GM21786 (cell line): ENCODE results near the gene LAMP5.

ENCODE experiments used
- ATAC-seq: cut with Tn5 transposase; IDR thresholded peaks from one replicate; pipeline ENCODE4 v1.9.1; 2021; ENCODE audit not compliant: unreplicated experiment

Gene LAMP5, protein sequence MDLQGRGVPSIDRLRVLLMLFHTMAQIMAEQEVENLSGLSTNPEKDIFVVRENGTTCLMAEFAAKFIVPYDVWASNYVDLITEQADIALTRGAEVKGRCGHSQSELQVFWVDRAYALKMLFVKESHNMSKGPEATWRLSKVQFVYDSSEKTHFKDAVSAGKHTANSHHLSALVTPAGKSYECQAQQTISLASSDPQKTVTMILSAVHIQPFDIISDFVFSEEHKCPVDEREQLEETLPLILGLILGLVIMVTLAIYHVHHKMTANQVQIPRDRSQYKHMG

DNA sequence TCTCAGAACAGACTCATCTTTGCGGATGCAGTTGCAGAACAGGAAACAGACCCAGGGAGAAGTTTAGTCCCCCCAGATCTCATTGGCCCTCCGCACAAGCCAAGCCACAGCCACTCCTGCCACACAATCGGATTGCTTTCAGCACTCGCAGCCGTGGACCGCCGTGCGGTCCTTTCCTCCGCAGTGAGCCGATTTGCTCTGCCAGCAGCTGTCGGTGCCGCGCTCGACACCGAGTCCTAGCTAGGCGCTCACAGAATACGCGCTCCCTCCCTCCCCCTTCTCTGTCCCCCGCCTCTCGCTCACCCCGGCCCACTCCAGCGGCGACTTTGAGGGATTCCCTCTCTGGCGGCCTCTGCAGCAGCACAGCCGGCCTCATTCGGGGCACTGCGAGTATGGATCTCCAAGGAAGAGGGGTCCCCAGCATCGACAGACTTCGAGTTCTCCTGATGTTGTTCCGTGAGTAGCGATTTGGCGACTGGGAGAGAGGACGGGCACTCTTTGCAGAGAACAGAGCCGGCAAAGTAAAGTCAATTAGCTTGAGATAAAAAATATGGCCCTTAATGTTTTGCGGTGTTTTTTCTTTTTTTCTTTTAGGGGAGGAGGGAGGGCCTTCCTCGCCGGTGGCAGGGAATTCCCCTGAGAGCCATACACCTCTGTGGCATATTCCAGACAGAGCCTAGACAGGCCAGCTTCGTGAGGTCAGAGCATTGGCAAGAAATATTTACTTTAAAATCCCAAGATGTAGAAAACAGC lies at the start of gene LAMP5:
LAMP5 (plus strand) TSS at position 130 of the 753 bp plus-strand sequence; CDS start at position 393, 263 bp downstream.
- no peak for ATAC-seq

DNA sequence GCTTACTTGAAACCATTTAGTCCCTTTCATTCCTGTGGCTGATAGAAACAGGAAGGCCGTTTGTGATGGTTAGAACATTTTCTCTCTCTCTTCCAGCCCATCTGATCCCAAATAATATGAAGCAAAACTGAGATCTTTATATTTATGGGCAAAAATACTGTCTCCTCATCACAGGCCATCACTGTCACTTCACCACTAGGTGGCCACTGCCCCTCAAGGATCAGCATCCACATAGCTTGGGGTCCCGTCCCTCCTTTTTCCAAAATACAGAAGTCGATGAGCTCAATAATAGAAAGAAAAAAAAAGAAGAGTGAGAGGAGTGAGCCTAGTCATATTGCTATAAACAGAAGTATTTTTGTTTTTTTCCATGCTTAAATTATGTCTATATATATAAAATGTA lies 46.4 kb upstream of the LAMP5 start:
- ATAC-seq = no peak

DNA sequence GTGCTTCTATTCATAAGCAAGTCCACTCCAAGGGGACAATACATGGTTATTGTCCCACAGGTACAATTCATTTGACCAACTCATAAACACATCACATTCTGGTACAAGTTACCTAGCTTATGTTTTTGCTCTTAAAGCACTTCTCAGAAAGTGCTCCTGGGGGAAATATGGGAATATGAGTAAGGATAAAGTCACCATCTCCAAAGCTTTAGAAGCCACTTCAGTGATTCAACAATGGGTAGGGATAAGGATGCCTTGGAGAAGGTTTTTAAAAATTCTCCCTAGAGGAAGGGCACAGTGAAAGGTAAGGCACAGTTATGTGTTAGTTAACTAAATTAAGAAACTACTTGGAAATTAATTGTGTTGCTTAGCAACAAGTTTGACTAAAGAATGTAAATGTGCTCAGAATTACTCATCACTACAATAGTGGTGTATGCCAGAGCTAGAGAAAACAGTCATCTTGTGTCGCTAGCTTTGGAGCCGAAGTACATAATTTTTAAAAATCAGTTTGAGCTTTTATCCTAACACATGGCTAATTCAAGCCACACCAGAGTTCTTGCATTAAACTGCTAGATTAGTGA lies 39.5 kb upstream of the LAMP5 start:
- no peak for ATAC-seq

DNA sequence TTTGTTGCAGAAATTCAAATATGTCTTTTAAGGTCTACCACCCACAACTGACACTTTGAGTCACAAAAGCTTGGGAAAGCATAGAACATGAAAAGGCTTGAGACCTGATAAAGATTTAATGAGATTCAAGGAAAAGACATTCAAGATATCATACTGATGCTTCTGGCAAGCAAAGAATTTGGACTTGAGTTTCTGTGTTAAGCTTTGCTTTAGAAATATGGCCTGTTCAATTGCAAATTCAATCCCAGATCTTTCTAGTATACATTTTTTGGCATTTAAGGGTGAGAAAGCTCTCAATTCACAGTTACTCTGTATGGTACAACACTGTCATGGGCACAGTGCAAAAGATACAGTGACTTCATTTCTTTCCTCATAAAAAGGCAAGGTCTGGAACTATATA lies 38.9 kb upstream of the LAMP5 start:
- no peak for ATAC-seq

DNA sequence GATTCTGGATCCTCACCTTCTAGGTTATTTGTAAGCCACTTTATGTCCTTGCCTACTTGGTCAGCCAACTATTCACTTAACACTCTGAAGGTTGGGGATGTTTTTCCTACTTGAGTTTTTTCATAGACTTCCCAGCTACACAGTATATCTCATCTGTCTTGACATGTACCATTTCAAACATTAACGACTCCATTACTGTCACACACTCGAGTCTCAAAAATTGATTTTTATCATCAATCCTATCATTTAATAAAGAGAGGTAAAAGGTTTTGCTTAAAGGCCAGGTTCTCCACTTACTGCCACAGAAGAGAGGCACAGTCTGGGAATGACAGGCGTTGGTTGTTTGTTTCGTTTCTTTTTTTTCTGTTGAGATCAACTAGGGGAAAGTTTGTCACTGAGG lies 38.2 kb upstream of the LAMP5 start:
- ATAC-seq = no peak

DNA sequence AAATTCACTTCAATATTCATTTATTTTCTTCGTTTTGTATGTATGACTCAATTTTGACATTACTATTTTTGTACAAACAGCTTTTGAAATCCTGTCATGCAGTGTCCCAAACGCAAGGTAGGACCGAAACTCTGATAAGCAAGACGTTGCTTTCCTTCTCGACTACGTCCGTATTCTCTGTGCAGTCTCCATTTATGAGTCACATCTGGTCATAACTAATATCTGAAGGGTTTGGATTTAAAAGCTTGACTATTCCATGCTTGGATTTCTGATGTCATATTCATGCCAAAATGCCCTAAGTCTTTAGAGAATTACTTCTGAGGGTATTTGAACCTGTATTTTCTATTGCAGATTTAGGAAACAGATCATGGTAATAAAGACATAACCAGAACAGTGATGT lies 37.8 kb upstream of the LAMP5 start:
- no peak for ATAC-seq

DNA sequence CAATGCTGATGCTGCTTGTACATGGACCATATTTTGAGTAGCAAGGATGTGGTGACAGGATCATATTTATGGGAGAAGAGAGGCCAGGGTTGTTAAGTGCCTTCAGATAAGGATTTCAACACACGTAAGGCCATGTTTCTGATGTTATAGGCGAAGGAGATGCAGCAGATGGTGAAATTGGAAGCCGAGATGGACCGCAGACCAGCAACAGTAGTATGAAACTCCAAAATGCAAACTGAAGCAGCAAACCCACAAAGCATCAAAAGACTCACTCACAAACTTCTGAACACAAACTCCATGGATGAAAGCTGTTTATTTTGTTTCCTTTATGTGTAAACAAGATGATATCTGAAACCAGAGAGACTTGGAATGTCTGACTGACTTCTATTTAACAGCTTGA lies 35.6 kb upstream of the LAMP5 start:
- no peak for ATAC-seq

DNA sequence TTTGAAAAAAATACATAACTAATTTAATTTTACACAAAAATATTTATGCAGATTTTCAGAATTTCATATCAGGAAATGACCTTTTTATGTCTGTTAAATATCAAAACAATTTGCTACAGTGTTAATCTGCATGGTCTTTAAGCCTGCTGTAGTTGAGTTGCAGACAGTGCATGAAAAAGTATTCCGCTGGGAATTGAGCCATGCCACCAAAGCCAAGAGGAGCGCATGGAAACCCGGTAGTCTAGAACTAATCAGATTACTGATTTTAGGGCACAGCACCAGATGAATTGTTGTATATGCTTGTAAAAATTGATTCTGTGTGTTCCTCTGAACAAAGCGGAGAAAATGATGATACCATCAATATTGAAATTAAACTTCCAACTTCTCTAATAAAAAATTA lies 34.3 kb upstream of the LAMP5 start:
- no peak for ATAC-seq

DNA sequence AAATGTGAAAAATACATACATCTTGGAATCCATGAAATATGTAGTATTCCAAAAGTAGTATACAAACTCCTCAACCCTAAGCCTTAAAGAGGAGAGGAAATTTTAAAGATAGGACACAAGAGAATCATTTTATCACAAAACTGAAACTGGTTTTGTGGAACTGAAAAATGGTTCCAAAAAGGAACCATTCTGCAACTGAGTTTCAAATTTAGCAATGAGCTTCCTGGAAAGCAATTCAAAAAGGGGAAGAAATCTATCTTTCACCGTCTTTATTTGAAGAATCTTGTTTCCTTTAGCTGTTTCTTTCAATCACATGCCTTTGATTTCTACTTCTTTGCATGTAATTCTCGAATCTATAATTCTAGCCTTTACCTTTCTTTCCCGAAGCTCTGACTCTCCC lies 32.2 kb upstream of the LAMP5 start:
- ATAC-seq = no peak

DNA sequence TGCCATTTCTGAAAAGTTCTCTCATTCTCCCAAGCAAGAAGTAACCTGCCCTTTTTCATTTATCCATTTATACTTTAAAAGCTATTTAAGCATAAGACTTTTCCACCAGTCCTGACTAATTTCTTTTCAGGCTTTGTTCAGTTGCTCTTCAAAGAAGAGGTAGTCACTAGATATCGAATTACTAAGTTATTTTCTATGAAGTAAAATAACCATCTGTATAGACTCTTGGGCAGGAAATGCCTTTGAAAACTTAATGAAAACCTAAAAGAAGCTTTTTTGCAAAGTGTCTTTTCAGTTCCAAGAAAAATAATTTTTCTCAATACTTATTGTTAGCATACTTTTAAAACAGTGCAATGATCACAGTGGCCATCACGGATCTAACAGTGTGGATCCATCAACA lies 31.3 kb upstream of the LAMP5 start:
- ATAC-seq = no peak

DNA sequence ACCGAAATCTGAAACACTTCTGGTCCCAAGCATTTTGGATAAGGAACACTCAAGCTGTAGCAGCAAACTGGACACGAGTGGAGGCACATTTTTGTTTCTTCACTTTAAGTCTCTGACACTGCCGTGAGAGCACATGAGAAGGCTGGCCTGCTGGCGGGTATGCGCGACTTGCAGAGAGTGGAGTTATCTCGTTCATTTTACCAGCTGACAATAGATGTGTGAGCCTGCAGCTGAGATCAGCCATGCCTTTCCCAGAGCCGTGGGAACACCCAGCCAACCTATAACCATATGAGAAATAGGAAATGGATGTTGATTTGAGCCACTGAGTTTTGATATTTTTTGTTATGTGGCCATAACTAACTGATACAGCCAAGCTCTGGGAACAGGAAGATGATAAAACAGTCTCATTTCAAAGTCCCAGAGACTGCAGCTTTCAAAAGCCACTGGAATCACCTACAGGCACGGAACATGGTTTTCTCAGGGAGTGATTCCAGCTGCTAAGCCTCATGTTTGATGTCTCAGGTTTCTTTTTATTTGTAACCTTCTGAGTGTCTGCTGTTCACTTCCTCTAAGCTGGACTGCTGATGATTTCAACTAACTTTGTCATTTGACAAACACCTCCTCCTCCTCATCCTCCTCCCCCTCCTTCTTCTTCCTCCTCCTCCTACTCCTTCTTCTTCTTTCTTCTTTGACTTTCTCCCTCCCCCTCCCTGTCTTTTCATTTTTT lies 28.6 kb upstream of the LAMP5 start:
- ATAC-seq = no peak

DNA sequence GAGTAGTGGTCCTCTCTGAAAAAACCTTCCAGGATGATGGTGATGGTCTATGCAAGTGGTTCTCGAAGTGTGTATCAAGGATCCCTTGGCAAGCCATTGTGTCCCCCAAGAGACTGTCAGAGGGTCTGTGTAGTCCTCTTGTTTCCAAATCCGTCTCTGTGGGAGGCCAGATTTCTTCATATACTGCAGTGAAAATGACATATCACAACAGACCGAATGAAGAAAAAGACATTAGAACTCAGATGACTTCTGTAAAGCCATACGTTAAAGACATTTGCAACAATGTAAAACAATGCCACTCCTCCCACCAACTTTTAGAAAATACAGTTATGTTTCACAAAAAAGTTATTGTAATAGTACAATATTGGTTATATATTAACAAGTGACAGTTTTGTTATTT lies 27.2 kb upstream of the LAMP5 start:
- ATAC-seq = no peak

DNA sequence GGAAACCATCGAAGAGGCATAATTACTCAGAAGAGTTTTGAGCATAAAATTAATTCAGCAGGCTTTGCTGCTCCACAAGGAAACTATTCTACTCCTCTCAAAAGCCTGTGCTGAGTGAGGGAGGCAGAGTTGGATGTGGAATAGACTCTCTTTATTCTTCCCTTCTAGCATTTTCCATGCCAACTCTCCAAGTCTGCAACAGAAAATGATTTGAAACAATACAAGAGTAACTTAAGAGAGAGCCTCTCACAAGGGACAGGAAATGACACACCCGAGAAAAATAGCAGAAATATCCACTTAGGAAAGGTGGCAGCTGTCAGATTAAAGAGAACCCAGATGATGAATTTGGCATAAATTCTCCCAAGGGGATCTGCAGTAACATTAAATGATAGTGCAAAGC lies 26.3 kb upstream of the LAMP5 start:
- no peak for ATAC-seq

DNA sequence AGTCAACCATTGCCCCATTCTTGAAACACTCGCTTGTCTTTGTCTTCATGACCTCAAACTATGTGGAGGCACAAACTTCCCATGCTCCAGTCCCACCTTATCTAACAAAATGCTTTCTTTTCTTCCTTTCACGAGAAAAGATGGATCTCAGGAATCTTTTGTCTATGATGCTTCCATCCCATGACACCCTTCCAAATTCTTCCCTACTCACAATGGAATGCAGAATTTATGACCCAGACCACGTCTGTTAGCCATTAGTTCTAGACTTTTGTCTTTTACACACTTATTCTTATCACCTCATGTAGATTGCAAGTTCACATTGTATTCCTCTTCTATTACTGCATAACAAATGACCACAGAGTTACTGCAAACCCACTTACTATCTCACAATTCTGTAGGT lies 24.2 kb upstream of the LAMP5 start:
- ATAC-seq = no peak

DNA sequence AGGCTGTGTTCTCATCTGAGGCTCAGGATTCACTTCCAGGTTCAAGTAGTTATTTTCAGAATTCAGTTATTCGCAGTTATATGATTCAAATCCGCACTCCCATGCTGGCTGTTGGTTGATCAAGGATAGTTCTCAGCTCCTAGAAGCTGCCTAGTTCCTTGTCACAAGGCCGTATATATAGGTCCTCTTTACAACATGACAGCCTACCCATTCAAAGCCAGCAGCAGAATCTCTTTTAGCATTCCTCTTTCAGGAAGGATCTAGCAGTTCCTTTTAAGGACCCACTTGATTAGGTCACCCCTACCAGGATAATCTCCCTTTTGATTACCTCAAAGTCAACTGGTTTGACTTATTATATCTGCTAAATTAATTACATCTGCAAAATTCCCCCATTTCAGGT lies 23.8 kb upstream of the LAMP5 start:
- no peak for ATAC-seq

DNA sequence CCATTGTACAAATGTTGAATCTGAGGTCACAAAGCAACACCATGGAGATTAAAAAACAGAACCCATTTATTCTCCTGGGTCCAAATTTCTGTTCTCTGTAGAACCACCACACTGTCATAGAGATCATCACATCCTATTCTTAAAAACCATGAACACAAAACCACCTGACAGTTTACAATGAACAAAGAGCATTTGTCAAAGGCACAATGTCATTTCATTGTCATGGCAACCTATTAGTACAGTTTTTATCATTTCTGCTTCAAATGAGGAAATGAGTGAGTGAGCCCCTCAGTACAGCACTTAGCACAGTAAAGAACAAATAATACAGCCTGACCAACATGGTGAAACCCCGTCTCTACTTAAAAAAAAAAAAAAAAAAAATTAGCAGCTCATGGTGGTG lies 23.1 kb upstream of the LAMP5 start:
- no peak for ATAC-seq

DNA sequence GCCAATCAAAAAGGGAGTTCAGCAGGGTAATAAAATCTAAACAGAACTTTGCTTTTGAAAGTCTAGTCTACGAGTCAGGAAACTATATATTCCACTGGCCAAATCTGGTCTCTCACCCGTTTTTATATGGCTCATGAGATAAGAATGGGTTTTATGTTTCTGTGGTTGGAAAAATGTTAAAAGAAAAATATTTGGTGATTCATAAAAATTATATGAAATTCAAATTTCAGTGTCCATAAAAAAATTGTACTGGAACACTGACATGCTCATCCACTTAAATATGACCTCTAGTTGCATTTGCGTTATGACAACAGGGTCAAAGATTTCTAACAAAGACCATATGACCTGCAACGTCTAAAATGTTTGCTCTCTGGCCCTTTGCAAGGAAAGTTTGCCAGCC lies 22.3 kb upstream of the LAMP5 start:
- no peak for ATAC-seq

DNA sequence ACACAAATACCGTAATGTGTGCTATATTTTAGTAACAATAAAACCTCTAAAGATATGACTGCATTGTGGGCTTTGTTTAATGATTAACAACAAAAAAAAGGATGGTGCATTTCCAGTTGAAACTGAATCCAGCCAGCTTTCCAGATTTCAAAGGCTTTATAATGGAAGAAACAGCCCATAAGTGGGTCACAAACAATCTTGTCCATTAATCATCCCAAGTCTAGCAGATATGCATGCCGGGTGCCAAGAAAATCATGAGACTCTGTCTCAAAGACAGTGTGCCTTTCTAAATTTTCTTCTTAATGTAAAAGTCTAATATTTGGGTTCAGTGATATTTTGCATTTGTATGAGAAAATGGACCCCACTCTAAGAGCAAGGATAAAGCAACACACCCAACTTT lies 20.6 kb upstream of the LAMP5 start:
- no peak for ATAC-seq

DNA sequence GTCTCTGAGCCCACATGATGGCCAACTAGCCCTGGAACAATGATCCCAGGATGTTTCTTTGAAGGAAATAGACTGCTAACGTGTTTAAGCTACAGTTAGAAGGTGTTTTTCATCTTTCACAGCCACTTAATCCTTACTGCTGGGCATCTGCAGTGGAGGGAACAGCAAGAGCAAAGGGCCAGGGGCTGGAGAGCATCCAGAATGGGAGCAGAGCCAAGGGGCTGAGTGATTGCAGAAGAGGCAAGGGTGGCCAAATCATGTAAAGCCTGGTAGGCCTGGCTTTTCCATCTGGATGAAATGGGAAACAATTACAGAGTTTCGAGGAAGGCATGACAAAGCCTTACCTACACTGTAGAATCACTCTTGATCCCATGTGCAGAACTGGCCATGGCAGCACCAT lies 18.7 kb upstream of the LAMP5 start:
- no peak for ATAC-seq

DNA sequence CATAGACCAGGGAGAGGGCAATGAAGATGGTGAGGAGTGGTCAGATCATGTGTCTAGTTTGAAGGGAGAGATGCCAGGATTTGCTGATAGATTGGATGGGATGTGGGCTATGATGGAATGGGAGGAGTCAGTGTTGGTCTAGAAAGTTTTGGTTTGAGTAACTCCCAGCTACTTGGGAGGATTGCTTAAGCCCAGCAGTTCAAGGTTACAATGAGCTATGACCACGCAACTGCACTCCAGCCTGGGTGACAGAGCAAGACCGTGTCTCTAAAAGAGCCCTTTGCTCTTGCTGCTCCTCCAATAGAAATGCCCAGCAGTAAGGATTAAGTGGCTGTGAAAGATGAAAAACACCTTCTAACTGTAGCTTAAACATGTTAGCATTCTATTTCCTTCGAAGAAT lies 18.2 kb upstream of the LAMP5 start:
- no peak for ATAC-seq

DNA sequence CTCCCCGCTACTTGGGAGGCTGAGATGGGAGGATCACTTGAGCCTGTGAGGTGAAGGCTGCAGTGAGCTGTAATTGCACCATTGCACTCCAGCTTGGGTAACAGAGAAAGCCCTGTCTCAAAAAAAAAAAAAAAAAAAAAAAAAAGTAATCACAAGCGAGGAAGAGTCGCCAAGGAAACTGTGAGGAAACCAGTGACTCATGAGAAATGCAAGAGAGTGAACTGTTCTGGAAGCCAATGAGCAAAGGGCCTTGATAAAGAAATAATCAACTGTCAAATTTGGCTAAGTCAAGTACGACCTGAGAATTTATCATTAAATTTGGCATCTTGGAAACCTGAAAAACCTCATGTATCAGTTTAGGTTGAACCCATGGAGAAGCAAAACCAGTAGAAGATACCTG lies 16.1 kb upstream of the LAMP5 start:
- no peak for ATAC-seq
